ENCODE data around the gene TMEM183A. TPM values are rescaled to one million over a fixed set of nuclear protein-coding genes. Genes with fewer than 3 reads are reported as not detected.
"Not testable (repeated sequence)": the region's sequence is repeated elsewhere in the genome, so short reads cannot be mapped to it uniquely, and the experiment has no call there.

The TMEM183A gene
- total RNA-seq, 4 donors from 2014 or later = 28.7 to 41.4 (median 30.6) TPM

- peaks cover 17 to 19% of the 10 kb centered on the region in 2 donors for H3K4me1 ChIP-seq
- no peaks in the 10 kb centered on the region for H3K9me3 ChIP-seq
- H3K4me3 ChIP-seq = no peak overlapping the region
- TF ChIP-seq POLR2A (IDR thresholded peaks at IDR 0.05) (no peak), CTCF (IDR thresholded peaks at IDR 0.05 in 4 of 5, conservative IDR thresholded peaks at IDR 0.05 in 1 of 5) (no peak)
- H3K27ac ChIP-seq = no peak overlapping the region
- intact Hi-C loops (cut with DNase I; ENCODE audit: low total_unique reads) = no loop called here
- in situ Hi-C loops (cut with MboI; ENCODE audit: low sequenced_read_pairs in 4 of 4) = no loop called here
- ATAC-seq (no peak), DNase-seq (no peak)
- peaks cover 0 to 78% of the 10 kb centered on the region in 2 donors for H3K36me3 ChIP-seq
- H3K27me3 ChIP-seq = no peaks in the 10 kb centered on the region
Observed at GRCh38 chr1:203011582-203011981, 4.4 kb downstream of the TMEM183A start.

GRCh38 chr1:203017061-203017460, 9.9 kb downstream of the TMEM183A start:
- H3K36me3 ChIP-seq = peaks cover 0 to 98% of the 10 kb centered on the region in 2 donors

GRCh38 chr1:203017692-203018091, 10.5 kb downstream of the TMEM183A start:
- H3K27ac ChIP-seq = peak overlapping the region in 1 of 4 donors; percentile 12
- intact Hi-C loops (cut with DNase I; ENCODE audit: low total_unique reads) (no loop called here), in situ Hi-C loops (cut with MboI; ENCODE audit: low sequenced_read_pairs in 4 of 4) (no loop called here)
- H3K36me3 ChIP-seq = peaks cover 0 to 98% of the 10 kb centered on the region in 2 donors
- ATAC-seq = no peak
- no peak for DNase-seq
- H3K4me3 ChIP-seq = no peak overlapping the region
- no peaks in the 10 kb centered on the region for H3K9me3 ChIP-seq
- TF ChIP-seq POLR2A (IDR thresholded peaks at IDR 0.05) (no peak), CTCF (IDR thresholded peaks at IDR 0.05 in 4 of 5, conservative IDR thresholded peaks at IDR 0.05 in 1 of 5) (no peak)
- H3K4me1 ChIP-seq = peaks cover 0 to 14% of the 10 kb centered on the region in 2 donors
- no peaks in the 10 kb centered on the region for H3K27me3 ChIP-seq

More at GRCh38 chr1:203017061-203017460, 9.9 kb downstream of the TMEM183A start:
- DNase-seq = no peak
- TF ChIP-seq CTCF (IDR thresholded peaks at IDR 0.05 in 4 of 5, conservative IDR thresholded peaks at IDR 0.05 in 1 of 5) (no peak), POLR2A (IDR thresholded peaks at IDR 0.05) (no peak)
- no peak for ATAC-seq
- H3K4me3 ChIP-seq = no peak overlapping the region
- in situ Hi-C loops (cut with MboI; ENCODE audit: low sequenced_read_pairs in 4 of 4) (no loop called here), intact Hi-C loops (cut with DNase I; ENCODE audit: low total_unique reads) (no loop called here)
- H3K27ac ChIP-seq = peak overlapping the region in 1 of 4 donors; percentile 23
- no peaks in the 10 kb centered on the region for H3K27me3 ChIP-seq
- peaks cover 0 to 14% of the 10 kb centered on the region in 2 donors for H3K4me1 ChIP-seq
- no peaks in the 10 kb centered on the region for H3K9me3 ChIP-seq

- H3K36me3 ChIP-seq = peaks cover 0 to 60% of the 10 kb centered on the region in 2 donors
- intact Hi-C loops (cut with DNase I; ENCODE audit: low total_unique reads); DNase-seq: not testable (repeated sequence)
Observed at GRCh38 chr1:203022855-203023254, 15.7 kb downstream of the TMEM183A start.

GRCh38 chr1:203025686-203026030, 18.5 kb downstream of the TMEM183A start:
- Histone ChIP-seq H3K4me3 (peak overlapping the region; percentile 74 to 89 (median 85)), H3K9me3 (no peaks in the 10 kb centered on the region), H3K36me3 (peaks cover 0 to 32% of the 10 kb centered on the region in 2 donors), H3K4me1 (peaks cover 29 to 42% of the 10 kb centered on the region in 2 donors), H3K27me3 (no peaks in the 10 kb centered on the region), H3K27ac (peak overlapping the region; percentile 89 to 98 (median 94))
- ATAC-seq (no peak), DNase-seq (no peak)
- in situ Hi-C loops (cut with MboI; ENCODE audit: low sequenced_read_pairs in 4 of 4) (no loop called here), intact Hi-C loops (cut with DNase I; ENCODE audit: low total_unique reads) (loop anchor here (2.0 to 5.0 kb wide), 4 partner anchors 19 to 1387 kb away; partner anchors contain the start of genes ADIPOR1, CYB5R1, PPP1R15B and TMEM183A)
- TF ChIP-seq POLR2A (IDR thresholded peaks at IDR 0.05) = no peak
- no peak for TF ChIP-seq CTCF (IDR thresholded peaks at IDR 0.05 in 4 of 5, conservative IDR thresholded peaks at IDR 0.05 in 1 of 5)

More at GRCh38 chr1:203022855-203023254, 15.7 kb downstream of the TMEM183A start:
- peak in 1 of 2 donors; percentile 30 for ATAC-seq
- H3K27me3 ChIP-seq; H3K27ac ChIP-seq; H3K9me3 ChIP-seq; H3K4me3 ChIP-seq; in situ Hi-C loops (cut with MboI; ENCODE audit: low sequenced_read_pairs in 4 of 4): not testable (repeated sequence)
- H3K4me1 ChIP-seq = peaks cover 8 to 18% of the 10 kb centered on the region in 2 donors
